OCI-LY1 (cell line): ENCODE results near the gene SLC35F4.

Source experiments
- H2AFZ ChIP-seq: fragments of 200-600 bp; sonication (generic), shearing (Covaris generic); 2 replicates; pipeline ENCODE4 v1.6.0; 2014; ENCODE audit warnings: antibody characterized with exemption, mild to moderate bottlenecking, low read length
- H3F3A ChIP-seq: fragments of 200-600 bp; sonication (generic), shearing (Covaris generic); 2 replicates; pipeline ENCODE4 v1.6.0; 2014; ENCODE audit warnings: mild to moderate bottlenecking, antibody characterized with exemption, low read length, moderate library complexity; ENCODE audit not compliant: insufficient read depth
- H3K27ac ChIP-seq: fragments of 200-600 bp; sonication (generic); 2 replicates; pipeline ENCODE4 v1.5.1; 2014; ENCODE audit warnings: low read length, mixed run types, mild to moderate bottlenecking, low read depth; ENCODE audit not compliant: poor library complexity, severe bottlenecking
- H3K27me3 ChIP-seq: fragments of 200-600 bp; sonication (generic); 2 replicates; pipeline ENCODE4 v1.6.0; 2014; ENCODE audit warnings: antibody characterized with exemption, mild to moderate bottlenecking, low read length, moderate library complexity; ENCODE audit not compliant: insufficient read depth
- H3K36me3 ChIP-seq: fragments of 200-600 bp; sonication (generic); 2 replicates; pipeline ENCODE4 v1.6.1; 2014; ENCODE audit warnings: mild to moderate bottlenecking, antibody characterized with exemption, low read length, moderate library complexity, mixed read lengths; ENCODE audit not compliant: insufficient read depth
- H3K4me1 ChIP-seq: fragments of 200-600 bp; sonication (generic); 2 replicates; pipeline ENCODE4 v1.5.1; 2014; ENCODE audit warnings: mild to moderate bottlenecking, low read length, moderate library complexity; ENCODE audit not compliant: insufficient read depth, severe bottlenecking
- H3K4me2 ChIP-seq: fragments of 200-600 bp; sonication (generic), shearing (Covaris generic); 2 replicates; pipeline ENCODE4 v1.6.1; 2014; ENCODE audit warnings: low read length
- H3K4me3 ChIP-seq: fragments of 200-600 bp; sonication (generic); 2 replicates; pipeline ENCODE4 v1.5.1; 2014; ENCODE audit warnings: low read length, low read depth, mild to moderate bottlenecking, mixed read lengths; ENCODE audit not compliant: poor library complexity, severe bottlenecking
- H3K79me2 ChIP-seq: fragments of 200-600 bp; shearing (Covaris generic); 2 replicates; pipeline ENCODE4 v1.6.1; 2016; ENCODE audit warnings: mixed run types, low read length, mixed read lengths; ENCODE audit not compliant: insufficient read depth
- H3K9ac ChIP-seq: fragments of 200-600 bp; sonication (generic), shearing (Covaris generic); 2 replicates; pipeline ENCODE4 v1.6.1; 2014; ENCODE audit warnings: mild to moderate bottlenecking, low read length, mixed read lengths
- H3K9me2 ChIP-seq: fragments of 200-600 bp; sonication (generic), shearing (Covaris generic); 2 replicates; pipeline ENCODE4 v1.6.1; 2014; ENCODE audit warnings: low read depth, mild to moderate bottlenecking, low read length, mixed read lengths
- H3K9me3 ChIP-seq: fragments of 200-600 bp; shearing (Covaris generic); 2 replicates; pipeline ENCODE4 v1.6.1; 2014; ENCODE audit warnings: low read length, mixed read lengths
- H4K20me1 ChIP-seq: fragments of 200-600 bp; sonication (generic), shearing (Covaris generic); 2 replicates; pipeline ENCODE4 v1.6.0; 2016; ENCODE audit warnings: mild to moderate bottlenecking, low read length; ENCODE audit not compliant: insufficient read depth
- CTCF ChIP-seq: fragments of 200-600 bp; sonication (generic), shearing (Covaris generic); IDR thresholded peaks from 2 replicates; pipeline ENCODE4 v1.5.1; 2017; ENCODE audit warnings: mild to moderate bottlenecking, antibody characterized with exemption, low read length, moderate library complexity, mixed read lengths
- EZH2 ChIP-seq: fragments of 200-600 bp; sonication (generic), shearing (Covaris generic); IDR thresholded peaks from 2 replicates; pipeline ENCODE4 v1.8.0; 2017; ENCODE audit warnings: borderline replicate concordance, mixed run types, mild to moderate bottlenecking, antibody characterized with exemption, low read length, moderate library complexity, mixed read lengths

Gene SLC35F4

GRCh38 chr14:57814726-57815125 is 51.2 kb downstream of the SLC35F4 start:
- H3K9me3 ChIP-seq: no peaks in the 10 kb centered on the region
- H3K27me3 ChIP-seq: no peaks in the 10 kb centered on the region
- H3F3A ChIP-seq: no peaks in the 10 kb centered on the region
- H3K9me2 ChIP-seq: no peaks in the 10 kb centered on the region
- no peak for TF ChIP-seq CTCF
- no peak for TF ChIP-seq EZH2
- H4K20me1 ChIP-seq: no peaks in the 10 kb centered on the region
- H3K4me2 ChIP-seq: no peak overlapping the region
- H3K27ac ChIP-seq: no peak overlapping the region
- no peaks in the 10 kb centered on the region for H3K36me3 ChIP-seq
- H3K79me2 ChIP-seq: no peaks in the 10 kb centered on the region
- H3K9ac ChIP-seq: no peak overlapping the region
- no peaks in the 10 kb centered on the region for H3K4me1 ChIP-seq
- H3K4me3 ChIP-seq: no peak overlapping the region
- H2AFZ ChIP-seq: no peak overlapping the region

- Histone ChIP-seq H3K9me3 (no peaks in the 10 kb centered on the region), H3K27ac (no peak overlapping the region), H3K4me1 (no peaks in the 10 kb centered on the region), H3K4me3 (no peak overlapping the region), H3F3A (no peaks in the 10 kb centered on the region), H3K4me2 (no peak overlapping the region), H3K9me2 (no peaks in the 10 kb centered on the region), H2AFZ (no peak overlapping the region), H4K20me1 (no peaks in the 10 kb centered on the region), H3K27me3 (no peaks in the 10 kb centered on the region), H3K79me2 (no peaks in the 10 kb centered on the region), H3K36me3 (no peaks in the 10 kb centered on the region), H3K9ac (no peak overlapping the region)
- TF ChIP-seq EZH2 (no peak), CTCF (no peak)
Measured at GRCh38 chr14:57812741-57813140, 53.2 kb downstream of the SLC35F4 start.

- Histone ChIP-seq H2AFZ (no peak overlapping the region), H3K4me3 (no peak overlapping the region), H3F3A (no peaks in the 10 kb centered on the region), H3K79me2 (no peaks in the 10 kb centered on the region), H4K20me1 (no peaks in the 10 kb centered on the region), H3K9me2 (no peaks in the 10 kb centered on the region), H3K4me1 (no peaks in the 10 kb centered on the region), H3K36me3 (no peaks in the 10 kb centered on the region), H3K27me3 (no peaks in the 10 kb centered on the region), H3K27ac (no peak overlapping the region), H3K4me2 (no peak overlapping the region), H3K9me3 (no peaks in the 10 kb centered on the region), H3K9ac (no peak overlapping the region)
- TF ChIP-seq EZH2 (no peak), CTCF (no peak)
Measured at GRCh38 chr14:57811998-57812546, 53.8 kb downstream of the SLC35F4 start.
